Measurements from ENCODE around the gene ADAMTS2. TPM values are rescaled to one million over a fixed set of nuclear protein-coding genes. Genes with fewer than 3 reads are reported as not detected.

ADAMTS2 gene
- total and polyA plus RNA-seq, 2 of the 4 experiments (the other 2 are of a cell fraction) = 19.0 to 58.8 TPM

DNA sequence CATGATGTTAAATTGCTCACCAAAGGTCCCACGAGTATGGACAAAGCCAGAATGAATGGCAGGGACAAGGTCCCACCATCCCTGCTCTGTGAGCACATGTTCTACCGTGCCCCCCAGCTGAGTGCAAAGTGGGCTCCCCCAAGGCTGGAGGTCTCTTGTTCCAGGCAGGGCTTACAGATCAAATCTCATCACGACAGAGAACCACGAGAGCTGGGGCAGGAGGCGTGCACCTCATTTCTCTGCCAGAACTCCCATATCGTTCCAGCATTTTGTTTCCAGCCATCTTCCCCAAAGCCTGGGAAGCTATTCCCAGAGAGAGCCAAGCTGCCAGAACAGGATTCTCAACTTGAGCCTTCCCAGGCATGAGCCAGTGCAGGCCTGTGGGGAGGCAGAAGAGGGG is 176.6 kb downstream of the ADAMTS2 start:
- in situ Hi-C loops (cut with MboI; ENCODE audit: low sequenced_read_pairs) (loop anchor here (5.0 to 10.0 kb wide), 3 partner anchors 179 to 329 kb away; partner anchors contain the start of gene ADAMTS2), intact Hi-C loops (cut with micrococcal nuclease) (loop anchor here (5.0 kb wide), 1 partner anchor 99 kb away; no protein-coding TSS in a partner anchor), dilution Hi-C loops (cut with HindIII; ENCODE audit: low sequenced_read_pairs, unreplicated experiment) (no loop called here)
- no peak overlapping the region for H2BK5ac ChIP-seq (ENCODE audit: low read depth, low read length, poor library complexity, severe bottlenecking)
- H3K79me1 ChIP-seq (ENCODE audit: low read depth in 1 of 2, low read length in 2 of 2) = peaks cover 0 to 5% of the 10 kb centered on the region in 2 experiments; a peak in 1 of 4 replicates
- no TSS peak for BruUV-seq (replicated peaks)
- H3K27me3 ChIP-seq (ENCODE audit: control insufficient read depth, insufficient read depth, low read length) = no peaks in the 10 kb centered on the region
- no peak overlapping the region for H3K4me2 ChIP-seq (ENCODE audit: low read depth, low read length)
- no peak overlapping the region for H2AK9ac ChIP-seq (replicated peaks; ENCODE audit: low read depth, low read length, poor library complexity)
- H2BK15ac ChIP-seq (ENCODE audit: low read depth, low read length) = no peak overlapping the region
- no peak overlapping the region for H3K18ac ChIP-seq (ENCODE audit: low read depth, low read length)
- ATAC-seq (ENCODE audit: low read depth) (no peak), DNase-seq (no peak)
- no peak overlapping the region for H3K23ac ChIP-seq (ENCODE audit: low read depth, low read length)
- H2BK20ac ChIP-seq (ENCODE audit: low read depth, low read length) = no peak overlapping the region
- H3K4me3 ChIP-seq (ENCODE audit: insufficient read depth, low read depth, low read length) = no peak overlapping the region
- no peaks in the 10 kb centered on the region for H3K9me1 ChIP-seq (ENCODE audit: insufficient read depth, low read length)
- no peak overlapping the region for H3K27ac ChIP-seq (ENCODE audit: insufficient read depth, low read length)
- H3K9ac ChIP-seq (ENCODE audit: low read depth, low read length) = no peak overlapping the region
- no peaks in the 10 kb centered on the region for H3K4me1 ChIP-seq (ENCODE audit: control insufficient read depth, insufficient read depth, low read length)
- no peak overlapping the region for H2BK120ac ChIP-seq (ENCODE audit: low read depth, low read length)
- H3K9me3 ChIP-seq (ENCODE audit: control insufficient read depth, insufficient read depth, low read length) = peaks cover 4% of the 10 kb centered on the region; the same call in 1 of the 2 replicates
- TF ChIP-seq POLR2A (IDR thresholded peaks at IDR 0.05; ENCODE audit: low read depth, low read length) = no peak
- no peak for TF ChIP-seq RFX5 (IDR thresholded peaks at IDR 0.05; ENCODE audit: low read depth, low read length)
- TF ChIP-seq RCOR1 (IDR thresholded peaks at IDR 0.05; ENCODE audit: insufficient replicate concordance, low read length) = no peak
- TF ChIP-seq CEBPB (IDR thresholded peaks at IDR 0.05; ENCODE audit: low read depth, low read length) = no peak
- POLR2A ChIA-PET (ENCODE audit: unreplicated experiment) = no interaction called here
- 78% methylated on average over 4 of the region's 6 CpGs; no CpG with 5 or more reads in 1 of the 2 experiments for WGBS, 2 experiments (ENCODE audit: extremely low coverage in 2 of 2, insufficient read length in 1 of 2)
- no peak overlapping the region for H4K8ac ChIP-seq (ENCODE audit: low read depth in 2 of 2, low read length in 2 of 2)
- no peak overlapping the region for H2AK5ac ChIP-seq (ENCODE audit: low read depth, low read length)
- no peak overlapping the region for H3K56ac ChIP-seq (ENCODE audit: extremely low read depth, insufficient read depth, low read length)
- H4K5ac ChIP-seq (ENCODE audit: low read depth, low read length) = no peak overlapping the region
- CTCF ChIA-PET = no interaction called here
- no peak overlapping the region for H2AFZ ChIP-seq (replicated peaks; ENCODE audit: low read length, poor library complexity)
- H4K20me1 ChIP-seq (ENCODE audit: insufficient read depth, low read length) = no peaks in the 10 kb centered on the region
- H3K4ac ChIP-seq (ENCODE audit: low read depth, low read length) = no peak overlapping the region
- no peak overlapping the region for H4K91ac ChIP-seq (ENCODE audit: insufficient read depth, low read depth, low read length)
- no peaks in the 10 kb centered on the region; the same call in 1 of the 2 replicates for H3K36me3 ChIP-seq (ENCODE audit: control insufficient read depth, insufficient read depth, low read length)
- H3K14ac ChIP-seq (replicated peaks; ENCODE audit: low read depth, low read length) = no peak overlapping the region
